HEK293 (cell line): ENCODE data around the gene RPL35.
A peak's percentile ranks its signal among the peaks of the same experiment; 100 is the strongest.

ENCODE experiments used
- CTCF ChIA-PET: fragments of 350-600 bp; formaldehyde crosslinking; extraction: SDS; loops from one replicate; lab custom pipeline; 2021; ENCODE audit warnings: antibody characterized with exemption; lab: Yijun Ruan, JAX
- POLR2A ChIA-PET: fragments of 300-600 bp; formaldehyde crosslinking; extraction: SDS; loops from one replicate; lab custom pipeline; 2020; ENCODE audit warnings: antibody characterized with exemption, inconsistent platforms; lab: Yijun Ruan, JAX
- H3K27ac ChIP-seq: fragments of 200-500 bp; sonication (Bioruptor generic); 2 replicates; pipeline ENCODE4 v1.5.1; 2014; ENCODE audit warnings: low read depth, low read length, control low read depth, inconsistent platforms; ENCODE audit errors: extremely low read depth
- H3K36me3 ChIP-seq, 2 experiments: fragments of 200-500 bp in 1 of 2; sonication (Bioruptor generic) in 1 of 2; 1 replicate in 1 of 2; 2 replicates in 1 of 2; pipeline ENCODE4 v1.5.1; 2014 to 2017; ENCODE audit warnings: inconsistent platforms in 2 of 2, low read length in 2 of 2; ENCODE audit not compliant: control insufficient read depth in 2 of 2, insufficient read depth in 1 of 2
- H3K4me1 ChIP-seq: fragments of 200-500 bp; sonication (Bioruptor generic); 2 replicates; pipeline ENCODE4 v1.5.1; 2014; ENCODE audit warnings: mild to moderate bottlenecking, low read length, inconsistent platforms; ENCODE audit not compliant: control insufficient read depth, insufficient read depth
- H3K4me3 ChIP-seq: 2 replicates; pipeline ENCODE4 v1.5.1; 2011; ENCODE audit warnings: low read depth, mild to moderate bottlenecking, control low read depth, low read length, moderate library complexity
- H3K9me3 ChIP-seq: fragments of 200-500 bp; sonication (Bioruptor generic); 2 replicates; pipeline ENCODE4 v1.5.1; 2014; ENCODE audit warnings: low read depth, low read length, inconsistent platforms; ENCODE audit not compliant: control insufficient read depth, insufficient read depth
- BCL11A ChIP-seq: fragments of 450-650 bp; formaldehyde crosslinking; IDR thresholded peaks from 2 replicates; pipeline ENCODE4 v1.5.1; 2016; ENCODE audit warnings: low read depth, missing biosample characterization, missing genetic modification characterization
- GFI1B ChIP-seq: fragments of 450-650 bp; formaldehyde crosslinking; IDR thresholded peaks from 2 replicates; pipeline ENCODE4 v1.5.1; 2016; ENCODE audit warnings: missing biosample characterization, missing genetic modification characterization
- KLF1 ChIP-seq: fragments of 450-650 bp; formaldehyde crosslinking; IDR thresholded peaks from 2 replicates; pipeline ENCODE4 v1.5.1; 2016; ENCODE audit warnings: missing biosample characterization, missing genetic modification characterization
- KLF10 ChIP-seq: fragments of 450-650 bp; IDR thresholded peaks from 2 replicates; pipeline ENCODE4 v1.5.1; 2018; ENCODE audit warnings: missing biosample characterization, mild to moderate bottlenecking, missing genetic modification characterization
- KLF16 ChIP-seq: fragments of 450-650 bp; formaldehyde crosslinking; IDR thresholded peaks from 2 replicates; pipeline ENCODE4 v1.5.1; 2017; ENCODE audit warnings: missing biosample characterization, missing genetic modification characterization
- MYNN ChIP-seq: fragments of 450-650 bp; formaldehyde crosslinking; IDR thresholded peaks from 2 replicates; pipeline ENCODE4 v1.5.1; 2016; ENCODE audit warnings: missing biosample characterization, missing genetic modification characterization, borderline replicate concordance
- SCRT2 ChIP-seq: fragments of 450-650 bp; formaldehyde crosslinking; IDR thresholded peaks from 2 replicates; pipeline ENCODE4 v1.5.1; 2016; ENCODE audit warnings: missing biosample characterization, missing genetic modification characterization
- SP3 ChIP-seq: fragments of 450-650 bp; formaldehyde crosslinking; IDR thresholded peaks from 2 replicates; pipeline ENCODE4 v1.5.1; 2016; ENCODE audit warnings: missing biosample characterization, missing genetic modification characterization
- ZBTB20 ChIP-seq: fragments of 450-650 bp; formaldehyde crosslinking; IDR thresholded peaks from 2 replicates; pipeline ENCODE4 v1.5.1; 2016; ENCODE audit warnings: missing biosample characterization, missing genetic modification characterization
- ZBTB8A ChIP-seq: fragments of 450-650 bp; formaldehyde crosslinking; IDR thresholded peaks from 2 replicates; pipeline ENCODE4 v1.5.1; 2016; ENCODE audit warnings: missing biosample characterization, missing genetic modification characterization
- ZFHX2 ChIP-seq: fragments of 450-650 bp; formaldehyde crosslinking; conservative IDR thresholded peaks from 2 replicates; pipeline ENCODE4 v1.5.1; 2016; ENCODE audit warnings: missing biosample characterization, missing genetic modification characterization
- ZNF132 ChIP-seq: fragments of 450-650 bp; formaldehyde crosslinking; IDR thresholded peaks from 2 replicates; pipeline ENCODE4 v1.5.1; 2017; ENCODE audit warnings: missing biosample characterization, missing genetic modification characterization, borderline replicate concordance
- ZNF248 ChIP-seq: fragments of 450-650 bp; formaldehyde crosslinking; IDR thresholded peaks from 2 replicates; pipeline ENCODE4 v1.5.1; 2017; ENCODE audit warnings: missing biosample characterization, missing genetic modification characterization
- ZNF341 ChIP-seq: fragments of 450-650 bp; formaldehyde crosslinking; IDR thresholded peaks from 2 replicates; pipeline ENCODE4; 2016; ENCODE audit warnings: low read depth, missing biosample characterization, missing genetic modification characterization
- ZNF558 ChIP-seq: fragments of 450-650 bp; formaldehyde crosslinking; IDR thresholded peaks from 2 replicates; pipeline ENCODE4 v1.5.1; 2016; ENCODE audit warnings: missing biosample characterization, missing genetic modification characterization
- ZNF658 ChIP-seq: fragments of 450-650 bp; formaldehyde crosslinking; IDR thresholded peaks from 2 replicates; pipeline ENCODE4; 2016; ENCODE audit warnings: missing biosample characterization, missing genetic modification characterization
- ZNF677 ChIP-seq: fragments of 450-650 bp; IDR thresholded peaks from 2 replicates; pipeline ENCODE4 v1.5.0; 2018; ENCODE audit warnings: missing biosample characterization, mild to moderate bottlenecking, missing genetic modification characterization, moderate library complexity
- ZNF785 ChIP-seq: fragments of 450-650 bp; formaldehyde crosslinking; IDR thresholded peaks from 2 replicates; pipeline ENCODE4 v1.5.1; 2016; ENCODE audit warnings: missing biosample characterization, missing genetic modification characterization
- TF ChIP-seq, protein P1 (sequence below): sonication (generic); formaldehyde crosslinking; IDR thresholded peaks from 2 replicates; pipeline ENCODE4 v1.8.1; 2022; ENCODE audit warnings: mild to moderate bottlenecking, moderate library complexity, missing genetic modification reagents
- TF ChIP-seq, protein P2 (sequence below): fragments of 450-650 bp; formaldehyde crosslinking; IDR thresholded peaks from 2 replicates; pipeline ENCODE4 v1.5.1; 2017; ENCODE audit warnings: missing biosample characterization, missing genetic modification characterization
- TF ChIP-seq, protein P3 (sequence below): fragments of 450-650 bp; formaldehyde crosslinking; IDR thresholded peaks from 2 replicates; pipeline ENCODE4 v1.5.1; 2016; ENCODE audit warnings: missing biosample characterization, missing genetic modification characterization
- TF ChIP-seq, protein P4 (sequence below): fragments of 450-650 bp; formaldehyde crosslinking; IDR thresholded peaks from 2 replicates; pipeline ENCODE4 v1.5.1; 2016; ENCODE audit warnings: missing biosample characterization, missing genetic modification characterization

RPL35 gene

DNA sequence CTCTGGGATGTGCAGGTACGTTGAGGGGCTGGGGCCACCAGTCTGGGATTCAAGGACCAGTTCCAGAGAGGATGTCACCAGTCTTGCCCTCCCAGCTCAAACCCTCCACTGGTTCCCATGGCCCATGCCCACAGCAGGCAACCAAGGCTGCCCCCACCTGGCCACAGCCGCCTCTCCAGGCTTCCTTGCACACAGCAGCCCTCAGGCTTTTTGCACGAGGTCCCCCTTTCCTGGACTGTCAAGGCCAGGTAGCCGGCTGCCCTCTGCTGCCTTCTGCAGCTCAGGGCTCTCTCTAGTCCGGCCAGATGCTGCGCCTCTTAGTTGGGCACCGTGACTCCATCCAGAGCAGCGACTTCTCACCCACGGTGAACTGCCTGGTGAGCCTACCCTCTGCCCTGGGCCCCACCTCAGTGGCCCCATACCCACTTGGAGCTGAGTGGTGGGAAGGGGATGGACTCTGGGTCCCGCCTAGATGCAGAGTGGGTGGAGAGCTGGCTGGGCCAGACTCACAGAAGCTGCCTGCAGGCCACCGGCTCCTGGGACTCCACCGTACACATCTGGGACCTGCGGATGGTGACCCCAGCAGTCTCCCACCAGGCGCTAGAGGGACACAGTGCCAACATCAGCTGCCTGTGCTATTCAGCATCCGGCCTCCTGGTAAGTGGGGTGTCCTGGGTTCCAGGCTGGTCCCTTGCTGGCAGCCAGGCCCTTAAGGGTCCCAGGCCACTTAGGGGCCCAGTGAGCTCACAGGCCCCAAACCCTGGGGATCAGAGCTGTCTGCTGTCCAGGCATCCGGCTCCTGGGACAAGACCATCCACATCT, 5.6 kb downstream of the RPL35 start (continued):
- TF ChIP-seq SP3 (no peak), MYNN (tag by site-specific recombination) (no peak), ZNF558 (tag by site-specific recombination) (no peak), GFI1B (tag by site-specific recombination) (no peak), ZFHX2 (tag by site-specific recombination) (peak; percentile 46), KLF1 (tag by site-specific recombination) (no peak), ZNF658 (tag by site-specific recombination) (no peak), ZNF785 (tag by site-specific recombination) (peak; percentile 82; the same call in 1 of the 2 replicates), ZNF248 (tag by site-specific recombination) (no peak), BCL11A (tag by site-specific recombination) (no peak), ZBTB20 (tag by site-specific recombination) (peak; percentile 28), KLF16 (tag by site-specific recombination) (no peak), ZNF341 (tag by site-specific recombination) (no peak), ZNF132 (no peak), ZBTB8A (tag by site-specific recombination) (no peak), KLF10 (tag by site-specific recombination) (no peak)
- TF ChIP-seq, protein P1, sequence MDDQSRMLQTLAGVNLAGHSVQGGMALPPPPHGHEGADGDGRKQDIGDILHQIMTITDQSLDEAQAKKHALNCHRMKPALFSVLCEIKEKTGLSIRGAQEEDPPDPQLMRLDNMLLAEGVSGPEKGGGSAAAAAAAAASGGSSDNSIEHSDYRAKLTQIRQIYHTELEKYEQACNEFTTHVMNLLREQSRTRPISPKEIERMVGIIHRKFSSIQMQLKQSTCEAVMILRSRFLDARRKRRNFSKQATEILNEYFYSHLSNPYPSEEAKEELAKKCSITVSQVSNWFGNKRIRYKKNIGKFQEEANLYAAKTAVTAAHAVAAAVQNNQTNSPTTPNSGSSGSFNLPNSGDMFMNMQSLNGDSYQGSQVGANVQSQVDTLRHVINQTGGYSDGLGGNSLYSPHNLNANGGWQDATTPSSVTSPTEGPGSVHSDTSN (CRISPR knock-in tag), result no peak
- TF ChIP-seq, protein P2, sequence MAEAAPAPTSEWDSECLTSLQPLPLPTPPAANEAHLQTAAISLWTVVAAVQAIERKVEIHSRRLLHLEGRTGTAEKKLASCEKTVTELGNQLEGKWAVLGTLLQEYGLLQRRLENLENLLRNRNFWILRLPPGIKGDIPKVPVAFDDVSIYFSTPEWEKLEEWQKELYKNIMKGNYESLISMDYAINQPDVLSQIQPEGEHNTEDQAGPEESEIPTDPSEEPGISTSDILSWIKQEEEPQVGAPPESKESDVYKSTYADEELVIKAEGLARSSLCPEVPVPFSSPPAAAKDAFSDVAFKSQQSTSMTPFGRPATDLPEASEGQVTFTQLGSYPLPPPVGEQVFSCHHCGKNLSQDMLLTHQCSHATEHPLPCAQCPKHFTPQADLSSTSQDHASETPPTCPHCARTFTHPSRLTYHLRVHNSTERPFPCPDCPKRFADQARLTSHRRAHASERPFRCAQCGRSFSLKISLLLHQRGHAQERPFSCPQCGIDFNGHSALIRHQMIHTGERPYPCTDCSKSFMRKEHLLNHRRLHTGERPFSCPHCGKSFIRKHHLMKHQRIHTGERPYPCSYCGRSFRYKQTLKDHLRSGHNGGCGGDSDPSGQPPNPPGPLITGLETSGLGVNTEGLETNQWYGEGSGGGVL (tag by site-specific recombination), result no peak
- TF ChIP-seq, protein P3, sequence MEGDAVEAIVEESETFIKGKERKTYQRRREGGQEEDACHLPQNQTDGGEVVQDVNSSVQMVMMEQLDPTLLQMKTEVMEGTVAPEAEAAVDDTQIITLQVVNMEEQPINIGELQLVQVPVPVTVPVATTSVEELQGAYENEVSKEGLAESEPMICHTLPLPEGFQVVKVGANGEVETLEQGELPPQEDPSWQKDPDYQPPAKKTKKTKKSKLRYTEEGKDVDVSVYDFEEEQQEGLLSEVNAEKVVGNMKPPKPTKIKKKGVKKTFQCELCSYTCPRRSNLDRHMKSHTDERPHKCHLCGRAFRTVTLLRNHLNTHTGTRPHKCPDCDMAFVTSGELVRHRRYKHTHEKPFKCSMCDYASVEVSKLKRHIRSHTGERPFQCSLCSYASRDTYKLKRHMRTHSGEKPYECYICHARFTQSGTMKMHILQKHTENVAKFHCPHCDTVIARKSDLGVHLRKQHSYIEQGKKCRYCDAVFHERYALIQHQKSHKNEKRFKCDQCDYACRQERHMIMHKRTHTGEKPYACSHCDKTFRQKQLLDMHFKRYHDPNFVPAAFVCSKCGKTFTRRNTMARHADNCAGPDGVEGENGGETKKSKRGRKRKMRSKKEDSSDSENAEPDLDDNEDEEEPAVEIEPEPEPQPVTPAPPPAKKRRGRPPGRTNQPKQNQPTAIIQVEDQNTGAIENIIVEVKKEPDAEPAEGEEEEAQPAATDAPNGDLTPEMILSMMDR (tag by site-specific recombination), result peak; percentile 82
- TF ChIP-seq, protein P4, sequence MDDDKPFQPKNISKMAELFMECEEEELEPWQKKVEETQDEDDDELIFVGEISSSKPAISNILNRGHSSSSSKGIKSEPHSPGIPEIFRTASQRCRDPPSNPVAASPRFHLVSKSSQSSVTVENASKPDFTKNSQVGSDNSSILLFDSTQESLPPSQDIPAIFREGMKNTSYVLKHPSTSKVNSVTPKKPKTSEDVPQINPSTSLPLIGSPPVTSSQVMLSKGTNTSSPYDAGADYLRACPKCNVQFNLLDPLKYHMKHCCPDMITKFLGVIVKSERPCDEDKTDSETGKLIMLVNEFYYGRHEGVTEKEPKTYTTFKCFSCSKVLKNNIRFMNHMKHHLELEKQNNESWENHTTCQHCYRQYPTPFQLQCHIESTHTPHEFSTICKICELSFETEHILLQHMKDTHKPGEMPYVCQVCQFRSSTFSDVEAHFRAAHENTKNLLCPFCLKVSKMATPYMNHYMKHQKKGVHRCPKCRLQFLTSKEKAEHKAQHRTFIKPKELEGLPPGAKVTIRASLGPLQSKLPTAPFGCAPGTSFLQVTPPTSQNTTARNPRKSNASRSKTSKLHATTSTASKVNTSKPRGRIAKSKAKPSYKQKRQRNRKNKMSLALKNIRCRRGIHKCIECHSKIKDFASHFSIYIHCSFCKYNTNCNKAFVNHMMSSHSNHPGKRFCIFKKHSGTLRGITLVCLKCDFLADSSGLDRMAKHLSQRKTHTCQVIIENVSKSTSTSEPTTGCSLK (tag by site-specific recombination), result no peak

DNA sequence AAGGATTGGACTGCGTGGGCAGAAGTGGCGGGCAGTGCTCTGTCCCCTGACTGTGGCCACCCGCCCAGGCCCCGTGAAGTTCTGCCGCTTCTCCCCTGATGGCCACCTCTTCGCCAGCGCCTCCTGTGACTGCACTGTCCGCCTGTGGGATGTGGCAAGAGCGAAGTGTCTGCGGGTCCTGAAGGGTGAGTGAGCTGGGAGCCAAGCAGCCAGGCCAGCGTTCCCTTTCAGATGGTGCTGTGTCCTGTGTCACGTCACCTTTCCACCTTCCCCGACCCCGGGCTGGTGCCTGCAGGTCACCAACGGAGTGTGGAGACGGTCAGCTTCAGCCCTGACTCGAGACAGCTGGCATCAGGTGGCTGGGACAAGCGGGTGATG, 6.2 kb downstream of the RPL35 start:
- H3K9me3 ChIP-seq, result no peaks in the 10 kb centered on the region
- H3K27ac ChIP-seq, result no peak overlapping the region
- H3K36me3 ChIP-seq, result peaks cover under 1 to 42% of the 10 kb centered on the region in 2 experiments; a peak in 2 of 3 replicates
- ChIA-PET POLR2A (interaction anchor here (0.6 to 10.0 kb wide), 12 partner anchors 13 to 386 kb away, joined by 3 to 201 read pairs (median 6); partner anchors contain the start of genes HSPA5, NR6A1 and OLFML2A), CTCF (interaction anchor here (0.7 to 31.1 kb wide), 13 partner anchors 13 to 388 kb away, joined by 3 to 1257 read pairs (median 5); partner anchors contain the start of genes NR6A1 and OLFML2A)
- H3K4me3 ChIP-seq, result no peak overlapping the region
- no peaks in the 10 kb centered on the region for H3K4me1 ChIP-seq
- TF ChIP-seq ZNF677 (no peak), SCRT2 (tag by site-specific recombination) (0 out of 2 replicates have a peak, but pooled peaks have one; percentile 18), ZNF248 (tag by site-specific recombination) (no peak)
- TF ChIP-seq, protein P1 (CRISPR knock-in tag), result 0 out of 2 replicates have a peak, but pooled peaks have one; percentile 11
